Uterus (tissue), 4 donors: ENCODE results near the gene PRM3. TPM values are rescaled to one million over a fixed set of nuclear protein-coding genes. Genes with fewer than 3 reads are reported as not detected.

Experiments used
- DNase-seq, 2 donors: peaks; one replicate each; pipeline ENCODE4 v3.0.0-alpha.2; 2019 to 2020
- H3K27ac ChIP-seq, 2 donors: fragments of 200-600 bp; sonication (generic); 1 replicate in 1 of 2; 2 replicates in 1 of 2; pipeline ENCODE4 v1.5.1; 2016 to 2018
- H3K27me3 ChIP-seq, 2 donors: fragments of 200-600 bp; sonication (generic); one replicate each; pipeline ENCODE4 v1.5.1; 2018 to 2019; ENCODE audit warnings: control low read depth in 1 of 2
- H3K36me3 ChIP-seq, 2 donors: fragments of 200-600 bp; sonication (generic); one replicate each; pipeline ENCODE4 v1.5.1; 2019; ENCODE audit warnings: control low read depth in 1 of 2
- H3K4me1 ChIP-seq, 2 donors: fragments of 200-600 bp; sonication (generic); one replicate each; pipeline ENCODE4 v1.5.1; 2018 to 2019; ENCODE audit warnings: control low read depth in 1 of 2
- H3K4me3 ChIP-seq, 2 donors: fragments of 200-600 bp; sonication (generic); 1 replicate in 1 of 2; 2 replicates in 1 of 2; pipeline ENCODE4 v1.5.1; 2018 to 2019; ENCODE audit warnings: mild to moderate bottlenecking in 1 of 2
- H3K9me3 ChIP-seq, 2 donors: fragments of 200-600 bp; sonication (generic); one replicate each; pipeline ENCODE4 v1.5.1; 2019; ENCODE audit warnings: control low read depth in 1 of 2
- CTCF ChIP-seq, 4 experiments: fragments of 200-600 bp in 2 of 4; fragments of 450-650 bp in 2 of 4; sonication (generic) in 2 of 4; IDR thresholded peaks; one replicate each; pipeline ENCODE4 v1.5.1; 2016 to 2019; ENCODE audit warnings: antibody characterized with exemption in 4 of 4, mild to moderate bottlenecking in 2 of 4, moderate library complexity in 1 of 4
- POLR2A ChIP-seq, 2 donors: fragments of 450-650 bp; IDR thresholded peaks; one replicate each; pipeline ENCODE4 v1.6.1; 2016; ENCODE audit warnings: antibody characterized with exemption in 2 of 2, mild to moderate bottlenecking in 1 of 2, moderate library complexity in 1 of 2
- intact Hi-C: fragments of 100-400 bp; cut with DNase I; formaldehyde crosslinking; loops from one replicate; pipeline ENCODE4 v1.15.1; 2023; ENCODE audit warnings: low total_unique reads
- total RNA-seq, 4 donors: library from RNA; depleted of rRNA in 3 of 4; stranded (reverse); fragments of >200 nt in 3 of 4; gene quantifications; one replicate each; pipeline versions ENCODE4 v1.1.0 to v1.2.4, GENCODE V29; 2014 to 2023
- donor health status: DM: yes; HTN: yes; CAD: no.

The PRM3 gene
- total RNA-seq, 4 donors from 2014 or later, result not detected

- intact Hi-C loops, result no loop called here
- TF ChIP-seq POLR2A (IDR thresholded peaks at IDR 0.05) (no peak), CTCF (IDR thresholded peaks at IDR 0.05) (no peak)
- H3K27me3 ChIP-seq, result no peaks in the 10 kb centered on the region
- DNase-seq, result no peak
- H3K9me3 ChIP-seq, result no peaks in the 10 kb centered on the region
- no peaks in the 10 kb centered on the region for H3K4me1 ChIP-seq
- H3K4me3 ChIP-seq, result no peak overlapping the region
- no peaks in the 10 kb centered on the region for H3K36me3 ChIP-seq
- H3K27ac ChIP-seq, result no peak overlapping the region
These were observed 12.8 kb downstream of the PRM3 start for GRCh38 chr16:11260596-11260966.

- no peaks in the 10 kb centered on the region for H3K36me3 ChIP-seq
- H3K27ac ChIP-seq, result no peak overlapping the region
- TF ChIP-seq POLR2A (IDR thresholded peaks at IDR 0.05) (no peak), CTCF (IDR thresholded peaks at IDR 0.05) (no peak)
- peaks cover 0 to under 1% of the 10 kb centered on the region in 2 donors for H3K4me1 ChIP-seq
- no peak overlapping the region for H3K4me3 ChIP-seq
- intact Hi-C loops, result loop anchor here (2.0 to 5.0 kb wide), 2 partner anchors 97 to 295 kb away; no protein-coding TSS in a partner anchor
- no peaks in the 10 kb centered on the region for H3K9me3 ChIP-seq
- no peaks in the 10 kb centered on the region for H3K27me3 ChIP-seq
- no peak for DNase-seq
These were observed 13.5 kb downstream of the PRM3 start for GRCh38 chr16:11259655-11260595.

- TF ChIP-seq CTCF (IDR thresholded peaks at IDR 0.05) (no peak), POLR2A (IDR thresholded peaks at IDR 0.05) (no peak)
- peak; percentile 40 to 42 for DNase-seq
- peak overlapping the region in 1 of 2 donors; percentile 52 for H3K27ac ChIP-seq
- H3K27me3 ChIP-seq, result no peaks in the 10 kb centered on the region
- H3K9me3 ChIP-seq, result no peaks in the 10 kb centered on the region
- intact Hi-C loops, result loop anchor here (2.0 to 5.0 kb wide), 2 partner anchors 98 to 294 kb away; no protein-coding TSS in a partner anchor
- peaks cover 0 to 6% of the 10 kb centered on the region in 2 donors for H3K4me1 ChIP-seq
- no peak overlapping the region for H3K4me3 ChIP-seq
- H3K36me3 ChIP-seq, result no peaks in the 10 kb centered on the region
These were observed 14.6 kb downstream of the PRM3 start for GRCh38 chr16:11258553-11259492.

GRCh38 chr16:11257131-11257938, 16.1 kb downstream of the PRM3 start:
- Histone ChIP-seq H3K27me3 (no peaks in the 10 kb centered on the region), H3K36me3 (no peaks in the 10 kb centered on the region), H3K4me3 (peak overlapping the region; percentile 83 to 87), H3K4me1 (peaks cover 0 to 6% of the 10 kb centered on the region in 2 donors), H3K9me3 (no peaks in the 10 kb centered on the region), H3K27ac (peak overlapping the region; percentile 93 to 98)
- peak; percentile 79 to 84 for DNase-seq
- intact Hi-C loops, result loop anchor here (5.0 kb wide), 1 partner anchor 100 kb away; no protein-coding TSS in a partner anchor
- TF ChIP-seq CTCF (IDR thresholded peaks at IDR 0.05) (peak; percentile 62 to 86 (median 78)), POLR2A (IDR thresholded peaks at IDR 0.05) (no peak)
